Germinal center (tissue), 1 donor: ENCODE results near the gene COPS9.
A peak's percentile ranks its signal among the peaks of the same experiment; 100 is the strongest.

Source experiments
- DNase-seq: peaks from one replicate; pipeline ENCODE4 v3.0.0; 2012; ENCODE audit warnings: mixed read lengths, low spot score

Gene COPS9

DNA sequence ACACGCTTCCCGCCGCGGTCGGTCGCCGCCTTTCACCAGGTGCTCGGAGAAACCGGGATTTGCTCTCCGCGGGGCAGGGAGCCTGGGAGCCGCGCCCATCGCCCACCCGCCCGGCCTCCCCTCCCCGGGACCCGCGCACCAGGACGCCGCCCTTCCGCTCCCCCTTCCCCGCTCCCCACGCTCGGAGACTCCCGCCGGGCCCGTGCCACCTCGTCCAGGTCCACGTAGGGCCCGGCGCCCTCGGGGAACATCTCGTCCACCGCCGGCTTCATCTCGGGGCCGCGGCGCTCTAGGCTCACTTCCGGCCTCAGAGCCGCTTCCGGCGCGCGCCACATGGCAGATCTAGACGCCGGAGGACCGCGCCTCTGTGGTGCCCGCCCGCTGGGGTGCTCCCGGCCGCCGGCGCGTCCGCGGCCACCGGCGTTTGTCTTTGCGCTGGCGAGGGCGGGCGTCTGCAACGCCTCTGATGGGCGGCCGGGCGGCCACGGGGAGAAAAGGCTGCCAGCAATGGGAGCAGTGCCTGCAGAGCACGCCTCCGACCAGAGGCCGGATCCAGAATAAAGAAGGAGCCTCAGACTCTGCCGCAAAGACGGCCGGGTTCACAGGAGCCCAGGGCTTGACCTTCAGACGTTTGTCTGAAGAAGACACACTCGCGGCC is at the start of gene COPS9:
Gene COPS9, minus strand, starts transcription at position 293 of the 658 bp plus-strand sequence. Its CDS starts 21 bp downstream, at position 272.
- peak; percentile 90 for DNase-seq

DNA sequence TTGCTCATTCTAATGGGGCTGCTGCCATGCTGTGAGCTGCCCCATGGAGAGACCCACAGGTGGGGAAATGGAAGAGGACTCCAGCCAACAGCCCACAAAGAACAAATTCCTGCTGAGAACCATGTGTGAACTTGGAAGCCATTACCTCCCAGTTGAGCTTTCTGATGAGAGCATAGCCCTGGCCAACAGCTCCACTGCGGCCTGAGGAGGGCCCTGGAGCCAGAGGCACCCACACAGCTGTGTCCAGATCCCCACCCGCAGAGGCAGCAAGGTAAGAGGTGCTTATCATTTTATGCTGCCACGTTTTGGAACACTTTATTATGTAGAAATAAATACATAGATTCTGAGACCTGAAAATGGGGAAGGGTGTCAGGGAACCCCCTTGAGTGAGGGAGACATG is 48.6 kb upstream of the COPS9 start:
- DNase-seq = no peak

DNA sequence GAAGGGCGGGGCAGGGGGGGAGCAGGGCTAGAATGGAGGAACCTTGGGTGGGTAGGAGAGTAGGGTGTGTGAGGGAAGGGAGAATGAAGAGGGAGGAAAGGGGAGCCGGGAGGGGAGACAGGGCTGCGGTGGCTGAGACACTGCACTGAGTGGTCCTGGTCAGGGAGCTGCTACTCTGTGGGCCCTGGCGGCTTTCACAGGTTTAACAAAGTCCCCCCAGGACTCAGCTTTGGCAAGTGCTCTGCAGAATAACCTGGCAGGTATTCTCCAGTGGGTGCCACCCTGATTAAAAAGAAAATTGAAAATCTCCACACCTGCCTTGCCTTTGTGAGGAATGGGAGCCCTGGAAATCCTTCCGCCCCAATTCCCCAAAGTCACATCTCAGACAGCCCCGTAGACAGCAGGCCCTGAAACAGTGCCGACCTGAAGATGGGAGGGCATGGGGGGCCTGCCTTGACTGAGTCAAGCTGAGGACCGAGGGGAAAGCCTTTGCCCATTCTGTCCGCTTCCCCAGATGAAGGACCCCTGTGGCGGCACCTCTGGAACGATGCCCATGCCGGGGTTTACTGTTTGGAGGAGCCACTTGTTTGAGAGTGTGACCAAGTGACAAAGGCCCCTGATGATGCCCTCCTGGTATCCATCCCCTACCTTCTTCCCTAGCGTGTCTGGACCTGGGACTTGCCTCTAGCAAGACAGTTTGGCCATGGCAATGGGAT is 47.9 kb upstream of the COPS9 start:
- DNase-seq = no peak

DNA sequence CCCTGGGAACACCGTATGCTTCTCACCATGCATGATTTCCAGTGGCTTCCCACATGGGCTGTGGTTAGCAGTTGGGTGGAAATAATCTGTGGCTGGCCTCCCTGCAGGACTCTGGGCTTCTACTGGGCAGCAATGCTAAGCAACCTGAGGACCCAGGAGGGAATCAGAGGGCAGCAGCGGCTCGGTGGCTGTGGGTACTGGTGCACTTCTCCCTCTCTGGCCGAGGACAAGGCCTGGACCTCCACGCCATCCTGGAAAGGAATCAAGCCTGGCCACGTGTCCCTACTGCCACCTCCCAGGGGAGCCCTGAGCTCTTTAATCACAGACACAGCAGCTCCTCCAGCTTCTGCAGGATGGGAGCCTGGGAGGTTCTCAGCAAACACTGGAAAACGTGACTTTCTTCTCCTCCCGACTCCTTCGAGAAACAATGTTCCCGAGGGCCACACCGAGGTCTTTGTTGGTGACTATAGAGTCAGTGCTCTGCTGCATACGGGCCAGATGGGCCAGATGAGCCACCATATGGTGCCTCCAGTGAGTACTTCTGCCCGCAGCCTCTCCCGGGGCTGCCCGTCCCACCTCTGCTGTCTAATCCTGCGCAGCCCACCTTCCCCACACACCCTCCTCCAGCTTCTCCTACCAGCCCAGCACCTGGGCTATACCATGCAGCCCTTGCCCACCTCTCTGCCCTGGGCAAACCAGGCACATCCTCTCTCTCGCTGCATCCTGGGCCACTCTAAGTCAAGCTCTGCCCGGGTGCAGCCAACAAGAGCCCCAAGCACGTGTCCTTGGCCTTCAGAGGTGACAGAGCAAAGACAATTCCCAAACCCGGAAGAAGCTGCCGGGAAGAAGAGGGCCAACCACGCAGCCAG is 47.1 kb upstream of the COPS9 start:
- DNase-seq = no peak

DNA sequence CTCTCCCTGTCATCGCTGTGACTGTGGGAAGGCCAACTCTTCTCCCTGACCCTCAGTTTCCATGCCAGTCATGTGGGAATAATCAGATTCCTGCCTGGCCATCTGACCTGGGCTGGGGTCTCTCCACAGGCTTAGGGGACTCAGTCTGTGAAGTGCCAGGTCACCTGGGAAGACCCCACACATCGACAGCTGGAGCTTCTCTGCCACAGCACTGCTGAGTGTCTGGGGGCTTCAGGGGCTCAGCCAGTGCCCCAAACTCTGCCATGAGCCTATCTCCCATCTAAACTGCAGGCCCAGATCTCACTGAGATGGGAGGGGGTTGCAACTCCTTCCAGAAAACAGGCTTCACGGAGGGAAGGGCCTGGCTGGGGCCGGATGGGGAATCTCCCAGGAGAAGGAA is 46.4 kb upstream of the COPS9 start:
- DNase-seq = no peak

DNA sequence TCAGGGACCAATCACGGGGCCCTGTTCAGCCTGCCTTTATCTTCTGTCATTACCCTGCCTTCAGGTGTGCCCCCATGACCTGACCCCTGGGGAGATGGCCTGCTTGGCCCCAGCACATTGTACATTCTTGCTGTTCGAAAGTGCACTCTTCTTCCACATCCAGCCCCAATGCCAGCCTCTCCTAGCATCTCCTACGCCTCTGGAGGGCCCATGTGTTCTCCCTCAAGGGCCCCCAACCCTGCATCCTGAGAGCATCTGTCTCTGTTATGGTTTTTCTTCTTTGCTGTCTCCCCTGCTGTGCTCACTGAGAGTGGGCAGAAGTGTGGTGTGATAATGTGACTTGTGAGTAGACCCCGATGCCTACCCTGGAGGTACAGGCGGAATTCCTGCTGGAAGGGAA is 45.9 kb upstream of the COPS9 start:
- no peak for DNase-seq

DNA sequence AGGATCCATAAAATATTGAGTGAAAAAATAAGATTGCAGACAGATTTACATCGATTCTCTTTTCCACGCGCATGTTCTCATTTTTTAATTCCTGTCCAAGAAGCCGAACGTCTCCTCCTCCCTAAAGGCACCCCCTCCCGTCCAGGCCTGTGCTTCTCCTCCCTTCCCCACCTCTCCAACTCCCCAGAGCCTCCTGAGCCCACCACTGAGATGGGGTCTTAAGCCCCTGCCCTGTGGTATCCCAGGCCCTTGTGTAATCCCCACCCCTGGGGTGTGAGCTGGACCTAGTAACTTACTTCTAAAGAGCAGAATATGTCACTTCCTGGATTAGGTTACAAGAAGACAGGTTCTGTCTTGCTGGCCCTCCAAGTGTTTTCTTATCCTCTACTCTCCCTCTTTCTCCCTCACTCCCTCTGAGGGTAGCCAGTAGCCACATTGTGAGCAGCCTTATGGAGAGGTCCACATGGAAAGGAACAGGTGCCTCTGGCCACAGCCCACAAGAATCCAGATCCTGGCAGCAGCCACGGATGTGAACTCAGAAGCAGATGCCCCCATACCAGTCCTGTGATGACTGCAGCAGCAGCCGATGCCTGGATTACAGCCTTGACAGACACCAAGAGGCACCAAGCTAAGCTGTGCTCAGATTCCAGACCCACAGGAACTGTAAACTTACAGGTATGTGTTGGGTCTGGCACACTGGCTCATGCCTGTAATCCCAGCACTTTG is 44.0 kb upstream of the COPS9 start:
- no peak for DNase-seq

DNA sequence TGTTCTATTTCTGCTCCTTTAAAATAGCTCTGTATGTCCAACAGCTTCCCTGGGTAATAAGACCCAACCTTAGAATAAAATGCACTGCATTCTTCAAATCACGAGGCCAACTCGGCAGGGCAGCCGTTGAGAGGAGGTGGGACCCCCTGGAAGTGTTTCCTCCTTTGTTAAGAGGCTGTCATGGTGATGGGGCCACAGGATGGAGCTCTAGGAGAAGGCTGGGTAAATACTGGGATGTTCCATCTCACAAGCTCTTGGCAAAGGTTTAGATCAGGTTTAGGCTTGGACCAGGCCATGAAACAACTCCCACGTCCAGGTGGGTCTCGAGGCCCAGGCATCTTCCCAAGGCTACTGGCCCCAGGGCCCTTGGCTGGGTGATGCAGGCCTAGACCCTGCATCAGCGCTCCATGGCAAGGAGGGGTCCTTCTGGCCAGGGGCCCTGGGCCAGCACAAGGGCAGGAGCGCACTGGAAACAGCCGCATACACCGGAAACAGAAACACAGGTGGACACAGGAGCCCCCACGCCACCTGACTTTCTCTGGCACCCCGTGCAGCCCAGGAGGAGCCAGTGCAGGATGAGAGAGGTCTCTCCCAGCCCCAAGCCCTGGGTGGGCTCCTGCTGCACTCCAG is 43.2 kb upstream of the COPS9 start:
- no peak for DNase-seq

DNA sequence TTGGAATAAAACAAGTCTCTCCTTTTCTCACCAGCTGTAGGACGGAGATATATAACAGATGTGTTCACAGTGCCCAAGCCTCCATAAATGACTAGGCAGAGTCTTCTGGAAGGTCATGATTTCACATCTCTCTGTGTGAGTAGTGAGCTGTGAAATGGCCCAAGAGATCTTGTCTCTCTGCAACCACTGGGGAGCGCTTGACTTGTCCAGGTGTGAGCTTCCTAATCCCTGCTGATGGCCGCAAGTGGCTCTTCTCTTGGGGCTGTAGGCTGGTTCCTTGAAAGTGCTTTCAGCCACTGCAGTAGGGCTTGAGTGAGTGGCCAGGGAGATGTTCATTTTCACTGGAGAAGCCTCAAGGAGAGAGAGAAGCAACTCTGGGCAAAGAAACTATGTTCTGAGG is 42.5 kb upstream of the COPS9 start:
- no peak for DNase-seq

DNA sequence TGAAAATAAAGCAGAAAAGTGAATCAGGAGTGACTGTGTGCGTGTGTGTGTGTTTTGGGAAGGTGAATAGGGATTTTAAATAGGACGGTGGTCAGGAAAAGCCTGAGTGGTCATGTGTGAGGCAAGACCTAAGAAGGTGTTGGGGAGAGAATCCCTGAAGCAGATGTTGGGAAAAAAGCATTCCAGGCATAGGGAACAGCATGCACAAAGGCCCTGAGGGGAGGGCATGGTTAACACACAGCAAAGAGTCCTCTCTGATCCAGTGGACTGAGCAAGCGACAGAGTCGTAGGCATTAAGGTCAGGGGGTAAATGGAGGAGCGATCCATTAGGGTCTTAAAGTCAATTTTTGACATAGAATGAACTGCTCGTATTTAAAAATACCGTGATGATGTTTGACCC is 38.4 kb upstream of the COPS9 start:
- no peak for DNase-seq

DNA sequence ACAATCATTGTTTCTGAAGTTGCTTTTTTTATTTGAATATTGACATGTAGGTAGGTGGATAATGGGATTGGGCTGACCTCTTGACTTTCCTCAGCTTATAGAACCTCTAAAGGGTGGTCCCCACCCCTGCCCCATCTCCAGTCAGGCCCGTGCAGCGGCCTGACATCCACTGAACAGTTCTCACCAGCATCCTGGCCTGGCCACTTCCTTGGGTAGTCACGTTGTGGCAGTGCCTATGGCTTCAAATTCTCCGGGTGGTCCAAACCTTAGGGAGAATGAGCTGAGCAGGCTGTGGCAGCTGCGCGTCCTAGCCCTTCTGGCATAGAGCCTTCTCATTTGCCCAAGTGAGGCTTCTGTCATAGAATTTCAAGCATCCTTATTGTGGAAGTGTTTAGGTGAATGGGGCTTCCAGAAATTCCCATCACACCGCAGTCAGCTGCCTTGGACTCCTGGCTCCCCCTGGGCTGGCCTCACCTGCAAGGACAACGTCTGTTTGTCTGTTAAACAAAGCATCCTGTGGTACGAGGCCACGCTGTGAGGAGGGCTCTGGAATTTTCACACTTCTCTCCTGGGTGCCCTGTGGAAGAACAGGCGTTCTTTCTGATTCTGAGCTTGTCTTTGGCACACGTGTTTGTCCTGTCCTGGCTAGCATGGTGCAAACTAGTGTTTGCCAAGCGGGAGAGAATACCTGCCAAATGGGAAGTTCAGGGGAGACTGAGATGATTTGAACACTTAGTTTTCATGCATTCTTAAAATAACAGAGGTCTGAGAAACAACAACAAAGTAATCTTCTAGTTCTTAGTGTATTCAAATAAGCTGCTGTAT is 36.2 kb upstream of the COPS9 start:
- no peak for DNase-seq

DNA sequence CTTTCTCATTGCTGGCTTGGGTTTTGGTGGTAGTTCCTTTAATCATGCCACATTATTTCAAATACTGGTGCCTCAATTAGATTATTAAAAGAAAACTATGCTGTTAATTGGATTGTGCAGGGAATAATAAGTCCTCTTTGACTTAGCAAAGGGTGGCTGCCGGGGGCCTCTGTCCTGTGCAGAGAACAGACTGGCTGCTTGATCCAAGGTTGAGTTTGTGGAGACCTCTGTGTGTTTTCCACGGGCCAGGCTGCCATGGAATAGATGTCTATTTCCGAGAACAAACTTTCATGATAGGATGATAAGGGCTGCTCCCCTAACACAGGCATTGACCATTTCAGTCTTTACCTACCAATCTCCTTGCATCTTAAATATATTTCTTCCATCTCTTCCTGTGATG is 34.8 kb upstream of the COPS9 start:
- no peak for DNase-seq

DNA sequence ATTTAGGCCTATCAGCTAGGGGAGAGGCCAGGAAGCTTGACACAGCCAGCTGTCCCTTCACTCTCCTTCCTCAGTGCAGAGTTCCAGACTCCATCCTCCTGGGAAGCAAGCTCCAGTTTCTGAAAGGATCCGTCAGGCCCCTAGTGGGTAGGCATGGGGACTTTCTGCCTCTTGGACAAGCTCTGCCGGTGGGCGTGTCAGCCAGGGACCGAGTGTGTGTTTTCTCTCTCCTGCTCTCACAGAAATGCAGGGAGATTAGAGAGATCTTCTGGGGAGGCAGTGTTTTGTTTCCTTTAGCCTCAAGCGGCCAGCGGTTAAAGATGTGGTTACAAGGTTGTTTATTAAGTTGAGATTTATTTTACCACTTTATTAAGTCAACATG is 34.2 kb upstream of the COPS9 start:
- DNase-seq = no peak

DNA sequence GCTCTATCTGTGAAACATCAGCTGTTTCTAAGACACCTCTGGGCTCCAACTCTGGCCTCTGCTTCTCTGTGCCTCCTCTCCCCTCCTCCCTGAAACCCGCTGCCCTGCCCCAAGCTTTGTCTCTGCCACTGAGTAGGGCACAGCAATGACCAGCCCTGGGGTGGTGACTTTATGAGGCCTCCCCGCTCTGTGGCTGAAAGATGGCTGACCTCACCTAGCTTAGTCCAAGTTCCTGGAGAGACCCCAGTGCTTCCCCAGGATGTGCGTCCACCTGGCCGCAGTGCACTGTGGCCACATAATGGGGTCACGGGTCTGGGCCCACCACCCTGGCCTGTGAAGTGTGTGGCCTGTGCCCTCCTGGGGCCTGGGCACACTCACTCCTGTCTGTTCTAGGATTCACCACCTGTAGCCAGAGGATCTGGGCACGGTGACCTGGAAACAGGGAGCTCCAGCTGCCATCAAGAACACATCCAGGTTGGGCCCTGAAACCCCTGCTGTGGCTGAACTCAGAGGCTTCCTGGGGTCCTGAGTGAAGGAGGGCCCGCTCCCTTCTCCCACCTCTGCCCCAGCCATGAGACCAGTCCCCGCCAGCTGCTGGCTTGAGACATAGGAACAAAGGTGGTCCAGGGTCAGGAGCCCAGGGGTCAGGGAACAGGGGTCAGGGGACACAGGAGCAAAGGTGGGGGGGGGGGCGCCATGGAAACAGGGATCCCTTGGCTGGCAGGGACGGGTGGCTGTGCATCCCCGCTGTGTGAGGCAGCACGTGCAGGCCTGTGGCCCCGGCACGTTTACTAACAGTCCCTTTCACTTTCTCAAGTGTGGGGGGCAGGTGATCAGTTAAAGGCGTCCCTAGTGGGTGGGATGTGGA is 33.6 kb upstream of the COPS9 start:
- DNase-seq = no peak

DNA sequence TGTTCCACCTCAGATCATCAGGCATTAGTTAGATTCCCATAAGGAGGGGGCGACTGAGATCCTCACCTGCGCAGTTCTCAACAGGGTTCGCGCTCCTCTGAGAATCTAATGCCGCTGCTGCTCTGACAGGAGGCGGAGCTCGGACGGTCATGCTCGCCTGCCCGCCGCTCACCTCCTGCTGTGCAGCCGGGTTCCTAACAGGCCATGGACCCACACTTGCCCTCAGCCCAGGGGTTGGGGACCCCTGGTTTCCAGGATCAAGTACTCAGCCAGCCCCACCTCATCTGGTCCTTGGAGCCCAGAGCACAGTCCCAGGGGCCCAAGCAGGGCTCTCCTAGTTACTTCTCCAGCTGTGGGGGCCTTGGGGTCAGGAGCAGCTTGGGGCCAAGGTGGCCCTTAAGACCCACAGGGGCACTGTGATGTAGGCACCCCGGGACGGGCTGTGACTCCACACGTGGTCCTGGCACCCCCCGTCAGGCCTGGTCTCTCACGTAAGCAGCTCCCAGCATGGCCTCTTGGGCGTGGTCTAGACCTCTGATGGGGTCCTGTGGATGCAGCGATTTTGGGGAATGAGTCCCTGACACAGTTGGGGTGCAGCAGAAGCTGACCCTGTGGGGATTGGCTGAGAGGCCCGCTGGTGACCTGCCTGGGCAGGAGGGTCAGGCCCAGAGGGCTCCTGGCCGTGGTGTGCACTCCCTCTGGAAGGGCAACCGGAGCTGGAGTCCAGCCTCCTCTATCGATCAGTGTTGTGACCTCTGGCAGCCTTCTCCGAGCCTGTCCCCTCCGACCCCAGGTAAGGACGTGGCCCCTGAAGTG is 32.6 kb upstream of the COPS9 start:
- no peak for DNase-seq

DNA sequence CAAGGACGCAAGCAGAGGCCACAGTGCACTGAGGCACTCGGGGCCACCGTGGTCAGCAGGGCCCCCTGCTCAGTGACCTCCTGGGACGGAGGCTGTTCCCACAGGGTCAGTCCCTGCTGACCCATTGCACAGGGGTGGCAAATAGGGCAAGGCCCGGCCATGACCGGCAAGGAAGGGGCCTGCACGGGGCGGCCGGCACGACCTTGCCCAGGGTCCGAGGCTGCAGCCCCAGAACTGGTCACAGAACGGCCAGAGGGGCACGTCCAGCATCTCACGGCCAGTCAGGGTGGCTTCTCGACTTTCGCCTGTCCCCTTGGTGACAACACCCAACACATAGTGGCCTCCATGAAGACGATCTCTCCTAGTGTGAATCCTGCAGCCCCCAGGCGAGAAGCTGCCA is 31.9 kb upstream of the COPS9 start:
- DNase-seq = no peak

DNA sequence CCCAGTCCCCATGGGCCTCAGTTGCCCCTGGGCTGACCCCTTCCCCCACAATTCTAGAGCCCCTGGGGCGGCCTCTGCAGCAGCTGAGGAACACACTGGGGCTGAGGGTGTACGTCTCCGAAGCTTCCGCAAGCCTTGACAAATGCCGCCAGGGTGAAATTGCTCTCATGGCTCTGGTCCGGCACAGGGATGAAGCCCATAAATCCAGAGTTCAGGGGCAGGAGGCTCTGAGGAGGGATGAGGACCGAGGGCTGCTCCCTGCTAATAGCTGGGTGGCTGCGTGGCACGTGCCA is 31.4 kb upstream of the COPS9 start:
- no peak for DNase-seq

DNA sequence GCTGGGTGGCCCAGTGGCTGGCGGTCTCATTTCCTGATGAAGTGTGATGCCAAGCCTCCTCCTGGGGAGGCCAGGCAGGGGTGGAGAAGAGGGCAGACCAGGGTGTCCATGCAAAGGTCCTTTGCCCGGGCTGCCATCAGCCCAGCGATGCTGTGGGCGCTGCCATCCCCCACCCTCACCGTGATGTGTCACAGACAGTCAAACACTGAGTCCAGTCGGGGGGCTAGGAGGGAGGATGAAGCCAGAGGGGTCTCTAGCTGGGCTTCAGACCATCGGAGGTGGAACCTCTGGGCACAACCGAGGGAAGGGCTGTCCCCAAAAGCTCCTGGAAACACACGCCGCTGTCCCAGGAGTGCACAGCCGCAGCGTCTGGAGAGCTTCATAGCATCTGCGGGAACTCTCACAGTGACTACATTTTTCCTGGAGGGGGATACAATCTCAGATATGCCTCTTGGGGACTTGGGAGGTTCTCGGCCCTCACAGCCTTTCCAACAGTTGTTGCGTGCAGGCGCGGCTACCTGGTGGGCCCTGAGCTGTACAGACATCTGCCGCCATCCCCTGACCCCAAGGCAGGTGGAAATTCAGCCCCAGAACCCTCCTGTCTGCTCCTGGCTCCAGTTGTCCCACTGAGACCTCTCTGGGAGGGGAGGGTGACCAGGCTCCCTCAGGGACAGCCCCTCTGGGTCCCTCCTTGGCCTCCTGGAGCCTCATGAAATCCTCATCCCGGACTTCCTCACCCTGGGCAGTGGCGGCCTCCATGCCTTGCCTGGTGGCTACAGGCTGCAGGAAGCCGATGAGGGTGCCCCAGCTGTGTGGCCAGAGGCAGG is 30.9 kb upstream of the COPS9 start:
- no peak for DNase-seq
